ENCODE data around the gene ERAP2.
"Not testable (repeated sequence)": the region's sequence is repeated elsewhere in the genome, so short reads cannot be mapped to it uniquely, and the experiment has no call there.

Gene ERAP2, protein sequence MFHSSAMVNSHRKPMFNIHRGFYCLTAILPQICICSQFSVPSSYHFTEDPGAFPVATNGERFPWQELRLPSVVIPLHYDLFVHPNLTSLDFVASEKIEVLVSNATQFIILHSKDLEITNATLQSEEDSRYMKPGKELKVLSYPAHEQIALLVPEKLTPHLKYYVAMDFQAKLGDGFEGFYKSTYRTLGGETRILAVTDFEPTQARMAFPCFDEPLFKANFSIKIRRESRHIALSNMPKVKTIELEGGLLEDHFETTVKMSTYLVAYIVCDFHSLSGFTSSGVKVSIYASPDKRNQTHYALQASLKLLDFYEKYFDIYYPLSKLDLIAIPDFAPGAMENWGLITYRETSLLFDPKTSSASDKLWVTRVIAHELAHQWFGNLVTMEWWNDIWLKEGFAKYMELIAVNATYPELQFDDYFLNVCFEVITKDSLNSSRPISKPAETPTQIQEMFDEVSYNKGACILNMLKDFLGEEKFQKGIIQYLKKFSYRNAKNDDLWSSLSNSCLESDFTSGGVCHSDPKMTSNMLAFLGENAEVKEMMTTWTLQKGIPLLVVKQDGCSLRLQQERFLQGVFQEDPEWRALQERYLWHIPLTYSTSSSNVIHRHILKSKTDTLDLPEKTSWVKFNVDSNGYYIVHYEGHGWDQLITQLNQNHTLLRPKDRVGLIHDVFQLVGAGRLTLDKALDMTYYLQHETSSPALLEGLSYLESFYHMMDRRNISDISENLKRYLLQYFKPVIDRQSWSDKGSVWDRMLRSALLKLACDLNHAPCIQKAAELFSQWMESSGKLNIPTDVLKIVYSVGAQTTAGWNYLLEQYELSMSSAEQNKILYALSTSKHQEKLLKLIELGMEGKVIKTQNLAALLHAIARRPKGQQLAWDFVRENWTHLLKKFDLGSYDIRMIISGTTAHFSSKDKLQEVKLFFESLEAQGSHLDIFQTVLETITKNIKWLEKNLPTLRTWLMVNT

DNA sequence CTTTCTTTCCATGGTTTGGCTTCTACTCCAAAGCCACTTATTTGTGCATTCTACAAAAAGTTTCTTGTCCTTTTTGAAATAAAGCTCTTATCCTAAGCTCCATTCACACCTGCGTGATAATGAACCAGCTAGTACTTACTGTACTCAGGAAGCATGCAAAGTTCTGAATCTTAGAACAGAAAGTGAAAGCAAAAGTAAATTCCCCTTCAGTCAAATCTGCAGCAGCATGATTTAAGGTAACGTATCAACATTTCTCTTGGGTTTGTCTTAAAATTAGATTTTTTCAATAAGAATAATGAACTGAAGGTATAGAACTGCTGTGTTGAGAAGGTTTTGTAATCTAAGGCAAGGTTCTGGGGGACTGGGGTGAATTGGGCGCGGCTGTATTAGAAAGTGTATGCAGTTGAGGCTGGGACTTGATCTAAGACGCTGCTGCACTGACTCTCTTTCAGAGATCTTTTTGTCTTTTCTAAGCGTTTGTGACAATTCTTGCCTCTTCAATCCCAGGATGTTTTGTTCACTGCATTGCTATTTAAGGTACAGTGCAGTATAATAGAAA is at the start of gene ERAP2:
Gene ERAP2 (plus strand): TSS at position 209 of the 559 bp plus-strand sequence. CDS start 3,186 bp downstream, outside the sequence.
- DNase-seq: peak; percentile 13

DNA sequence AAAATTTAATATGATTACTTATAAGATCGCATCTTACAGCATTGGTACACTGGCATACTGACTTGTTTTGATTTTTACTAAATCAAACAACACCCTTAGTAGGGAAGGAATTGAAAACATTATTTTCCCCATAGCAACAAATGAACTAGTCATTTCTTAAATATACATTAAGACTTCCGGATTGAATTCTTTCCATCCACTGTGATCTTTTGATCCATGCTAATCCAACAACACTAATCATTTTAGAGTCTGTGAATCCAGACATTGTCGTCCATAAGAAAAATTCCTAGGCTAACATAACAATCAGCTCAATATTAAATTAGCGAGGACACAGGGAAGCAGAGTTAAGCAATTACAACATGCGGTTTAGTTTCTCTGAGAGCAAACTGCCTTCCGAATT is 47.0 kb upstream of the ERAP2 start:
- DNase-seq: no peak

DNA sequence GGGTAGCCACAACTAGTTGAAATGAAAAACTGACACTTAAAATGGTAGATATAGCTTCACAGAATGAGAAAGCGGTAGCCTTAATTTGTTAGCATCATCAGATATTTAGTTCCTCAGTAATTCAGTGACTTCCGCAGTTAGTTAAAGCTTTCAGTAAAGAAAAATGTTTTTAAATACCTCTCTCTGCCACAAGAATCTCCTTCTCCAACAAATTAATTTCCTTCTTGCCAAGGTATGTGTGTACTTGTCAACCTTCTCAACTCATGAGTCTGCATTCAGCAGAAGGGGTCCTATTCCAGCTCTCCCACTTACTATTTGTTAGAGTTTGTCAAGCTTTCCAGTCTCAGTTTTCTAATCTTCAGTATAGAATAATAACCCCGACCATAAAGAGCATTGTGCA is 42.3 kb upstream of the ERAP2 start:
- DNase-seq: no peak

DNA sequence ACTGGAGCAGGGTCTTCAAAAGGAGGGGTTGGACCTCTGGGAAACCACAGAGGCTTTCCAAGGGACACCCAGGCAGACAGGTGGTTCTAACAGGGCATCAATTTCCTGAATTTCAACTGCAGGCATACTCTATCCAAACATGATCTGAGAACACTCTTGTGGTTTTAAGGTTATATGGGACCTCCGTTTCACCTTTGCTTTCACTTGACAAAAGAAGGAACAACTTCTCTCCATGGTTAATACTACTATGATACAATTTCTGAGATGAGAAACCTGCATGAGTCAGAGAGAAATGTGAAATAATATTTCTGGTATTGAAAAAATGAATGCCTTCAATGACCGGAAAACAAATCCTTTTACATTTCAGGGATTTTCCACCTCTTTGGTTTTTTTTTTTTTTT is 40.5 kb upstream of the ERAP2 start:
- DNase-seq: no peak

DNA sequence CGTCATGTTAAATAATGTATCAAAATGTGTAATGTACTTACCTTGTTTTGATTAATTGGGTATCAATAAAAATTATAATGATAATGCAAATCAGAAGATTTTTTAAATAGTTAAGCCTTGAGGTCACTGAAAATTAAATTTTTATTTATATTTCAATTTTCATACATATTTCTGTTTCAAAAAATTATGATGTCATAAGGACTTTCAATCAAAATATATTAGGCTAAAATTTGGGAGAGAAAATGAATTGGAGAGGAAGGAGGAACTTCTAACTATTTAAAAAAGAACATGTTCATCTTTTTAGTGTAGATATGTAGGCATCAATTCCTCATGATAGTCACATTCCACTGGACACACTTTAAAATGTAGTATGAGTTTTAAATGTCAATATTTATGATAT is 39.5 kb upstream of the ERAP2 start:
- DNase-seq: no peak

- DNase-seq: no peak
Measured at GRCh38 chr5:96837303-96837702, 39.0 kb upstream of the ERAP2 start.

DNA sequence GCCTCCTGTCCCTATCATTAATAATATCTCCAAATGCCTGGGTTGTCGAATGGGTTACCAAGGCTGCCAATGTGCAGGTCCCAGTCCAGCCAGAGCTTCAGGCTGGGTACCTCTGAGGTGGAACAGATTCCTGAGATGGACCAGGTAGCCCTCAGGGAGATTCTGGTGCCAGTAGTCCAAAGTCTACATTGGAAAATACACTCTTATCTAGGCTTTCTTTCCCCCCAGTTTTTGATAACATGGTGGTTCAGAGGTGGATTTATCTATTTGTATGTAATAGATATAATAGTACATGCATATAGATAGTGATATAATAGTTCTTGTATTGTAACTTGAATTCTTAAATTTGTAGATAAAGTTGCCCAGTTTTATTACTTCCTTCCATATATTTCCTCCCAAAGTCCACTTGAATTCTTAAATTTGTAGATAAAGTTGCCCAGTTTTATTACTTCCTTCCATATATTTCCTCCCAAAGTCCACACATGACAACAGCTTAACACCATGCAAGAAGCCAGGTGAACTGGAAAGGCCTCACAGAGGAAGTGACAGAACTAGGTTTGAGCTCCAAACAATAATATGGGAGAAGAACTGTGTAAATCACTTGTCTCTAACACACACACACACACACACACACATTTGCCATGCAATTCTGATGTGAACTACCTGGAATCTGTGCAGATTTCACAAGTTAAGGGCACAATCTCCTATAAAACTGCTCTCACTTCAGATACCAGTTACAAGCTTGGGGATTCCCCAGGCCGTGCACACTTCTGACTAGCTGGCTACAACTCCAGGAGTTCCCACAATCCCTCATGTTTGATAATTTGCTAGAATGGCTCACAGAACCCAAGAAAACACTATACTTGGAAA is 37.9 kb upstream of the ERAP2 start:
- DNase-seq: no peak

DNA sequence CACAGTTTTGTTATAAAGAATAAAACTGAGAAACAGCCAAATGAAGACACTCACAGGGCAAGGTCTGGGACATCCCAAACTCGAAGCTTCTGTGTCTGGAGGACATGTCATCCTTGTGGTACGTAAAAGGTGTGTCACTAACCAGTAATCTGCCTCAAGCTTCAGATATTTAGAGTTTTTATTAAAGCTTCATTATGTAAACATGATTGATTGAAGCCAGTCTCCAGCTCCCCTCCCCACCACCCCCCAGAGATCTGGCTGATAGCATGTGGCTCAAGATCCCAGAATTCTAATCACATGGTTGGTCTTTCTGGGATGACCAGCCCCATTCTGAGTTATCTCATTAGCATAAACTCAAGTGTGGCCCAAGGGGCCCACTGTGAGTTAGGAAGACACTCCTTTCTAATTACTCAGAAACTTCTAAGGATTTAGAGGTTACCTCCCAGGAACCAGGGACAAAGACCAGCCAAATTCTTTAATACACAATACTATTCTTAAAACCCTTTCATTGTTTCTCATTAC is 37.2 kb upstream of the ERAP2 start:
- DNase-seq: no peak

- DNase-seq: not testable (repeated sequence)
Measured at GRCh38 chr5:96841931-96842330, 34.4 kb upstream of the ERAP2 start.

DNA sequence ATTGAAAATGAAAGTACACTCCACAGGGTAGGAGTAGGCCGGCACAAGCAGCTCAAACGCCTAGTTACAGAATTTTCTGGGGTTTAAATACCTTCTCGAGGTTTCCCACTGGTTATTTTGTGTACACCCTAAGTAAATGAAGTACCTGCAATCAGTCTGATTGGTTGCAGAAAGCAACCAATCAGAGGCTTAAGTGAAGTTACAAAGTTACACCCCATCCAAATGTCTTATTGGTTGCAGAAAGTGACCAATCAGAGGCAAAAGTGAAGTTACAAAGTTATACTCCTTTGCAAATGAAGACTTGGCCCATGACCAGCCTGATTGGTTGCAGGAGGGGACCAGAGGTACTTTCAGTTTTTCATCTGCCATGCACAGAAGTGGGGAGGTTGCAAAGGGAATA is 33.2 kb upstream of the ERAP2 start:
- no peak for DNase-seq

- DNase-seq: no peak
Measured at GRCh38 chr5:96844481-96844990, 31.8 kb upstream of the ERAP2 start.

DNA sequence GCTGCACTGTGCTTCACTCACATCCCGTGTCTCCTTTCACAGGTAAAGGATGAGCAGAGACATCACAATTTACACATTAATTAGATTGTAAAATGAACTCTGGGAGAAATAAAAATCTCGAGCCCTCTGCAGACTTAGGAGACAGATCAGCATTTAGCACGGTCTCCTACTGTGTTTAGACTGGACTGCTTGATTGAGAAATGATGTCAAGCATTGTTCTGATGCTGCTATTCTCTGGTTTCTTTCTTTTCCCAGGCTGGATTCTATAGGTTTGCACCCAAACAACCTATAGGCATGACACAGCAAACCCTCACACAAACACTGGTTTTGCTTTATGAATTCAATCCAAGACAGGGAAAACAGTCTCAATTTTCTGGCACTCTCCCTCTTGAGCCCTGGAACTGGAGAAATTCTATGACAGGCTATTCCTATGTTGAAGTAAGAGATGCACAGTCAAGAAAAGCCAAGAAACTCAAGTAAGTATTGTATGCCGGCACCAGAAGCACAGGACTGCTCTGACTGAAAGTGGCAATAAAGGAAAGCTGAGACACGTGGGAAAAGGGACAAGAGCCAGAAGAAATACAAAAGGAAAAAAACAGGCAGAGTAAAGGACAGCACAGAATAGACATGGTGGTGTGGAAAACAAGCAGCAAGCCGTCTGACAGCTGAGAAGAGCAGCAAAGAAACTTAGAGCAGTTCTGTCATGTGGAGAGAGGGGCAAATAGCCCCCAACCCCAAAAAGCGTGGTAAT is 24.8 kb upstream of the ERAP2 start:
- DNase-seq: no peak

DNA sequence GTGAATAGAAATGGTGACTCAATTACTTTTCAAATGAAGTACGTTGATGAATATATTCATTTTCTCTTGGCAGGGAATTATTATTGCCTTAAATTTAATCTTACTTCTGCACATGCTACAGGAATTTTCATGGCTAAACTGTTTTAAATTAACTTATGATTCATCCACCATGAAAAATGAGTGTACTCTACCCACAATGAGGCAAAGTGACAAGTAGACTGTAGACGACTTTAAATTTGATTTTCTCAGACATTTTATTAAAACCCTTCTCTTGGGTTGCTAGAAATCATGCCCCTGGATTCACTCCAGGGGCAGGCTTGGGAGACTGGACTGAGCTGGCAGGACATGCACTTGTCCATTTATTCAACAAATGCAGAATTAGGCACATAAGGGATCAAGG is 23.5 kb upstream of the ERAP2 start:
- no peak for DNase-seq

DNA sequence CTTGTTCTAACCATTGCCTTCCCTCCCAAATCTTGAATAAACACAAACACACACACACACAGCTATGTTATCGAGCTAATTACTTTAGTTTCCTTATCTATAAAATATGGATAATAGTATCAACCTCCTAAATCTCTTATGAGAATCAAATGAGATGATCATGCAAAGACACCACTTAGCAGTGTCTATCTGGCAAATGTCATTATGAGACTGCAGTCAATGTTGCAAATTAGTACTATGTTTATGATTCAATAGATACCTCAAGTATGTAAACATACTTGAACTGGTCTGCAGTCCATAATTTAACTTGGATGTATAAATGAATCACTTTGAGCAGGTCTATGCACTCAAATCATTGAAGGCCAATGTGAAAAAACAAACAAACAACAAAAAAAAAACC is 22.2 kb upstream of the ERAP2 start:
- no peak for DNase-seq

DNA sequence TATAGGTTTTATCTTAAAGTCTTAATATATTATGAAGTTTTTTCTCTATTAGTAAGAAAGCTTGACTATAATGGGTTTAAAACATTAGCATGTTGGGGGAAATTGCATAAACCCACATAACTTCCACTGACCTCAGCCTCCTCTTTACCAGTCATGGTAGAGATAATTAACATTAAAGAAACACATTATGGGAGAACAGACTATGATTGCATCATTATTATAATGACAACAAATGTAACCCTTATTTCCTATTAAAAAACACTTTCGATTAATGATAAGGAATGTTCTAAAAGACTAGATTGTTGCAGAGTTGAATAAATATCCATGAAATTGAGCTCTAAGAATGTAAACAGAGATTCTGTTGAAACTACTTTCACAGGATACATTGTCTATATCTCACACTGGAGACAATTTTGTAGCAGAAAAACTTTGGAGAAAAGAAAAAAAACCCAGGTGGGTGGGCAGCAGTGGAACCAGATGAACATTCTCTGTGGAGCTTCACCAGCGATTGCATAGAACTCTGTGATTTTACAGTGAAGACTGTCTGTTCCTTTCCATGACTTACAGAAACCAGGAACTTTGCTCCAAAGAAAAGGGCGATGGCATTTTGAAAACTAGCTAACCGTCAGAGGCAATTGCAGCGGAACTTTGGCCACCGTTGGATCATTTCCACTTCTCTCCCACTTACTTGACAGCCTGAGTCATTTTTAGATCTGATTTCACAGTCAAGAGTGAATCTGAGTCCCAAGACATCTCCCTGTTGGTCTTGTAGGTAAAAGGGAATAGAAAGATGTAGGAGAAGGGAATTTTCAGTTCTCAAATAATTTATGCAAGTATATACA is 21.0 kb upstream of the ERAP2 start:
- DNase-seq: no peak

DNA sequence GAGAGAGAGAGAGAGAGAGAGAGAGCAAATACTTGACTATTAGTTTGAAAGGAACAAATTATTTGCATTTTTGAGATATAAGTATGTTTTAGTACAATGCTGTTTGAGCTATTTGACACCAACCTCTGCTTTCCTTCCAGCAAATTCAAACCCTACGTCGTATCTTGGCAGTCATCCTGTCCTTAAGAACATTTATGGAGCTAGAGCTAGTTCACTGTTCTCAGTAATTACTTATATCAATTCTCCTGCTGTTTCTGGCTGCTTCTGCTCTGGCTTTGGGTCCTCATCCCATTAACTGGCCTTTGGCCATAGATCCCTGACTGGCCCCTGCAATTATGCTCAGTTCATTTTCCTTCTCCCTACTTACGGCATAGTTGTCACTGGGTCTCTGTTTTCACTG is 19.9 kb upstream of the ERAP2 start:
- no peak for DNase-seq

DNA sequence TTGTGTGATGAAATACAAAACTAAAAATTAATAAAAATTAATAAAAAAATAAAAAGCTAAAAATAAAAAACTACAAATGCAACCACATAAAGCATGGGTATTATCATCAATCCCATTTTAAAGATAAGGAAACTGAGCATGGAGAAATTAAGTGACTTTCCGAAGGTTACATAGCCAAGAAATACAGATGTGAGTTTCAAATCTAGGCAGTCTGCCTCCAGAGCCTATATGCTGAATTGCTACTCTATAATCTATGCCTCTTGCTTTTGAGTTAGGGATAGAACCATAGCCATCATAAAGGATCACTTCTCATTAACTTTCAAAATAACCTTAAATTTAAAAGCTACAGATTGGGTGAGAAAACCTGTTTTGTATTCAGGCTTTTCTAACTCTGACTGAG is 18.8 kb upstream of the ERAP2 start:
- DNase-seq: no peak

- DNase-seq: no peak
Measured at GRCh38 chr5:96857924-96858323, 18.4 kb upstream of the ERAP2 start.

DNA sequence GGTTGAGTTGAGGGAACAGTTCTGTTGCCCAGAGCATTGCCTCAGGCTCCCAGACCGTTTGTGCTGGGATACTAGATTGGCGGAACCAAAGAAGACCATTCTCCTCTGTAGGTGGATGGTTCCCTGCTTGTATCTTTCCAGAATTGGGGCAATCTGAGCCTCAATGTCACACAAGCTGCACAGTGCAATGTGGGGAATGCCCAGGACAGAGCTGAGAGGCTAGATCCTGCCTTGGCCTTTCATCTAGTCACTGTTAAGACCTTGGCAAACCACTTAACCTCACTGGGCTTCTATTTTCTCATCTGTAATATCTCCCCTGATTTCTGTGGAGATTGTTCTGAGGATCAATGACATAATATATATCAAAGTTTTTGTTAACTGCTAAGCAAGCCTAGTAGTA is 16.9 kb upstream of the ERAP2 start:
- DNase-seq: no peak

DNA sequence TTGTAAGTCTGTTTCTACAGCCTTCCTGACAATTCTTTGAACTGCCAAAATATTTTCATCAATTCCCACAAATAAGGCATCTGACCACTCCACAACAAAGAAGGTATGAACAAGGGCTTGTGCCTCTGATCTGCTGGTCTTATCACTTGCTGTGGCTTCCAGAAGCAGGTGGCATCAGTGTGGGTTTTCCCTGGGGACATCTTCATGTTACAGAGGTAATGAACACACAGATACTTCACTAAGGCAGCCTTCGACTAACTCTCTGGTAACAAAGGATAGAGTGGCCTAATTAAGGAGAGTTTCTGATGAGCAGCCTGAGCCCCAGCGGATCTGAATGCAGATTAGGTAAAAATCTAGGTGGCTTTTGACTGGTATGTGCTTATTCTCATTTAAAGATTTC is 15.2 kb upstream of the ERAP2 start:
- peak; percentile 55 for DNase-seq
